SJCRH30 (cell line): ENCODE measurements around the gene ATG2A. TPM values are rescaled to one million over a fixed set of nuclear protein-coding genes. Genes with fewer than 3 reads are reported as not detected.

Source experiments
- DNase-seq, 2 experiments: peaks; one replicate each; pipeline ENCODE4 v3.0.0-alpha.2; 2015 to 2020
- H3K27ac ChIP-seq: fragments of 250-450 bp; sonication (Bioruptor Pico); 2 replicates; pipeline ENCODE4 v1.5.1; 2020; ENCODE audit warnings: mild to moderate bottlenecking, moderate library complexity
- H3K27me3 ChIP-seq: fragments of 250-450 bp; sonication (Bioruptor Pico); 2 replicates; pipeline ENCODE4 v1.5.1; 2020; ENCODE audit warnings: mild to moderate bottlenecking, moderate library complexity
- H3K36me3 ChIP-seq: fragments of 250-450 bp; sonication (Bioruptor Pico); 2 replicates; pipeline ENCODE4 v1.5.1; 2020; ENCODE audit warnings: mild to moderate bottlenecking, moderate library complexity
- H3K4me1 ChIP-seq: fragments of 250-450 bp; sonication (Bioruptor Pico); 2 replicates; pipeline ENCODE4 v1.5.1; 2020; ENCODE audit warnings: mild to moderate bottlenecking, moderate library complexity
- H3K4me3 ChIP-seq: fragments of 250-450 bp; sonication (Bioruptor Pico); 2 replicates; pipeline ENCODE4 v1.5.1; 2020; ENCODE audit warnings: mild to moderate bottlenecking, moderate library complexity
- H3K9me3 ChIP-seq: fragments of 250-450 bp; sonication (Bioruptor Pico); replicated peaks from 2 replicates; pipeline ENCODE4 v1.5.1; 2020; ENCODE audit warnings: mild to moderate bottlenecking, moderate library complexity
- total RNA-seq: library from RNA; depleted of rRNA; stranded (reverse); fragments of >200 nt; shearing (Covaris generic); gene quantifications from 2 replicates; pipeline ENCODE4 v1.2.3, GENCODE V29; 2014

The ATG2A gene
- total RNA-seq, 1 experiment from 2014 or later = 7.4 TPM

GRCh38 chr11:64900263-64900678 lies 16.7 kb downstream of the ATG2A start:
- Histone ChIP-seq H3K27me3 (no peaks in the 10 kb centered on the region), H3K9me3 (no peaks in the 10 kb centered on the region), H3K4me3 (no peak overlapping the region), H3K27ac (no peak overlapping the region), H3K4me1 (no peaks in the 10 kb centered on the region), H3K36me3 (no peaks in the 10 kb centered on the region)
- no peak for DNase-seq

- DNase-seq = no peak
- Histone ChIP-seq H3K4me3 (no peak overlapping the region), H3K27me3 (no peaks in the 10 kb centered on the region), H3K9me3 (no peaks in the 10 kb centered on the region), H3K4me1 (no peaks in the 10 kb centered on the region), H3K36me3 (no peaks in the 10 kb centered on the region), H3K27ac (no peak overlapping the region)
These were observed 18.5 kb downstream of the ATG2A start for GRCh38 chr11:64898541-64898940.

GRCh38 chr11:64898076-64898445 lies 18.9 kb downstream of the ATG2A start:
- Histone ChIP-seq H3K4me3 (no peak overlapping the region), H3K4me1 (no peaks in the 10 kb centered on the region), H3K27me3 (no peaks in the 10 kb centered on the region), H3K27ac (no peak overlapping the region), H3K9me3 (no peaks in the 10 kb centered on the region), H3K36me3 (no peaks in the 10 kb centered on the region)
- DNase-seq = no peak

DNA sequence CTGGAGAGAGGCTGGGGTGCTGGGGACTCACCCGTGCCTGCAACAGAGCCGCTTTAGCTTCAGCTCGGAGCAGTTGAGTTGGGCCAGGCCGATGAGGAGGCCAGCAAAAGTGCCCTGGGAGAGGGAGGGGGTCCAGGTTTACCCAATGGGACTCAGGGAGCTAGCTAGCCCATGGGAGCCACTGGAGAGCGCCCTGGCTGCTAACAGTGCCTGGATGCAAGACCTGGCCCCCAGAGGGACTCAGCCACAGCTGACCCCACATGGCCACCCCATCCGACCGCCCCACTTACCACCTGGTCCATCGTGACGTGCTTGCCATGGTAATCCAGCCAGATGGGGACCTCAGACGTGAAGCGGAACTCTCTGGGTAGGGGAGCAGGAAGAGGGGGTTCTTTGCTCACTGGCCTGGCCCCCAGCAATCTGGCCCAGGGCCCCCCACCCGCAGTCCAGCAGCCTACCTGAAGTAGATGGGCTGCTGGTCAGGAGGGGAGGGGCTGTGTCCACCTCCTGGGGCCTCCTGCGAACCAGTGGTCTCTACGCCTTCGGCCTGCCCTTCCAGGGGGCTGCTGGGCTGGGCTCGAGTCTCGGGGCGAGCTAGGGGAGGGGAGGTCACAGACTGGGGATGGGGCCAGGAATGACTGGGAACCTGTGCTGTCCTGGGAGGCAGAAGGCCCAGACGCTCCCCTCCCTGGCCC lies 19.5 kb downstream of the ATG2A start:
- no peak overlapping the region for H3K4me3 ChIP-seq
- no peak for DNase-seq
- no peaks in the 10 kb centered on the region for H3K36me3 ChIP-seq
- no peaks in the 10 kb centered on the region for H3K4me1 ChIP-seq
- no peaks in the 10 kb centered on the region for H3K27me3 ChIP-seq
- H3K27ac ChIP-seq = no peak overlapping the region
- H3K9me3 ChIP-seq = no peaks in the 10 kb centered on the region

GRCh38 chr11:64896448-64897022 lies 20.5 kb downstream of the ATG2A start:
- DNase-seq = no peak
- H3K36me3 ChIP-seq = no peaks in the 10 kb centered on the region
- no peak overlapping the region for H3K27ac ChIP-seq
- no peak overlapping the region for H3K4me3 ChIP-seq
- H3K4me1 ChIP-seq = no peaks in the 10 kb centered on the region
- H3K9me3 ChIP-seq = no peaks in the 10 kb centered on the region
- no peaks in the 10 kb centered on the region for H3K27me3 ChIP-seq

DNA sequence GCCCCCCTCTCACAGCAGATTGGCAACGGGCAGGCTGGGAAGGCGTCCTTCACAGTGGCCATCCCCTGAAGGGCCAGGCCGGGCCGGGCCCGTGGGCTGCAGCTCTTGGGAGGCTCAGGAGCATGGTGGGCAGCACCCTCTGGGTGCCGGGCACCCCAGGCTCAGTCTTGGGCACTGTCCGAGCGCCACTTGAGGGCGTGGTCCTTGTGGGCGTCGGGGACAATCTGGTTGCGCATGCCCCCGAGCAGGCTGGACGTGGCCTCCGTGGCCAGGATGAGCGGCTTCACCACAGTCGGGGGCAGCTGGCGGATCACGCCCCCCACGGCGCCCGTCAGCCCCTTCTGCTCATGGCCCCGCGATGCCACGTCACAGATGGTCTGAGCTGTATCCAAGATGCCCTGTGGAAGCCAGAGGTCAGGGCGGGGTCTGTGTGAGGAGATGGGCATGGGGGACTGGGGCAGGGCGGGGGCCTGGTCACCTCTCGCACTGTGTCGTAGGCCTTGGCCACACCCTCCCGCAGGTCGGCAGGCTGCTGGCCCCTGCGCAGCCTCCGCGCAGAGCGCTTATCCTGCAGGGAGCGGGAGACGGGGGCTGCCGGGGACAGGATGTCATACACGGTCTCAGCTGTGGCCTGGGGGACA lies 22.1 kb downstream of the ATG2A start:
- Histone ChIP-seq H3K9me3 (no peaks in the 10 kb centered on the region), H3K4me1 (no peaks in the 10 kb centered on the region), H3K4me3 (no peak overlapping the region), H3K36me3 (no peaks in the 10 kb centered on the region), H3K27ac (no peak overlapping the region), H3K27me3 (no peaks in the 10 kb centered on the region)
- DNase-seq = no peak

DNA sequence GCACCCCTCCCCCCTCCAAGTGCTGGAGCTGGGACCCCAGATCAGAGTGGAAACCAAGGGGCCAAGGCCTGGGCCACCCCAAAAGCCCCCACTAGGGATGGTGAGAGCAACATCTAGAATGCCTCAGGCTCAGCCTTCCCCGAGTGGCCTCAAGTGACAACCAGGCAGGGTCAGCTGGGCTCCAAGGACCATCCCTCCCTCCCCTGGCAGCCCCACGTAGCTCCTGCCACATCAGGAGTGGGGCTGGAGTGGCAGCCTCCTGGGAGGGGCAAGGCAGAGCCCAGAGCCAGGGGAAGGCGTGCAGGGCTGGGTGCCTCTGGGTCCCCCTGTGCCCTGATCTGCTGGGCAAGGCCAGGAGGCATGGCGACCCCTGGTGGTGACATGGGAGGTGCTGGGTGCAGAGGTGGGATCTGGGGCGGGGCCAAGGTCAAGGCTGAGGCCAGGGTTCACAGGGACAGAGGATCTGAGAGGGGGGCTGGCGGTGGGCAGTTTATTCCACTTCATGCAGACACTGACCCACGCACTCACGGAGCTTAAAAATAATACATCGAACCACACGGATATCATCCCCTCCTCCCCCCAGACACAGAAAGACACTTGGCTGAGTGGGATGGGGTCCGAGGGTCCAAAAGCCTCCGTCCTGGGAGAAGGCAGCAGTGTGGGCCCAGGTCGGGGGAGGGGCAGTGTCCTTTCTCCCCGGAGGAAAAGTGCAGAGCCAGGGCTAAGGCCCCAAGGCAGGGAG lies 22.8 kb downstream of the ATG2A start:
- H3K4me3 ChIP-seq = no peak overlapping the region
- DNase-seq = peak; percentile 85
- no peaks in the 10 kb centered on the region for H3K36me3 ChIP-seq
- H3K9me3 ChIP-seq = no peaks in the 10 kb centered on the region
- H3K27me3 ChIP-seq = no peaks in the 10 kb centered on the region
- no peaks in the 10 kb centered on the region for H3K4me1 ChIP-seq
- no peak overlapping the region for H3K27ac ChIP-seq

DNA sequence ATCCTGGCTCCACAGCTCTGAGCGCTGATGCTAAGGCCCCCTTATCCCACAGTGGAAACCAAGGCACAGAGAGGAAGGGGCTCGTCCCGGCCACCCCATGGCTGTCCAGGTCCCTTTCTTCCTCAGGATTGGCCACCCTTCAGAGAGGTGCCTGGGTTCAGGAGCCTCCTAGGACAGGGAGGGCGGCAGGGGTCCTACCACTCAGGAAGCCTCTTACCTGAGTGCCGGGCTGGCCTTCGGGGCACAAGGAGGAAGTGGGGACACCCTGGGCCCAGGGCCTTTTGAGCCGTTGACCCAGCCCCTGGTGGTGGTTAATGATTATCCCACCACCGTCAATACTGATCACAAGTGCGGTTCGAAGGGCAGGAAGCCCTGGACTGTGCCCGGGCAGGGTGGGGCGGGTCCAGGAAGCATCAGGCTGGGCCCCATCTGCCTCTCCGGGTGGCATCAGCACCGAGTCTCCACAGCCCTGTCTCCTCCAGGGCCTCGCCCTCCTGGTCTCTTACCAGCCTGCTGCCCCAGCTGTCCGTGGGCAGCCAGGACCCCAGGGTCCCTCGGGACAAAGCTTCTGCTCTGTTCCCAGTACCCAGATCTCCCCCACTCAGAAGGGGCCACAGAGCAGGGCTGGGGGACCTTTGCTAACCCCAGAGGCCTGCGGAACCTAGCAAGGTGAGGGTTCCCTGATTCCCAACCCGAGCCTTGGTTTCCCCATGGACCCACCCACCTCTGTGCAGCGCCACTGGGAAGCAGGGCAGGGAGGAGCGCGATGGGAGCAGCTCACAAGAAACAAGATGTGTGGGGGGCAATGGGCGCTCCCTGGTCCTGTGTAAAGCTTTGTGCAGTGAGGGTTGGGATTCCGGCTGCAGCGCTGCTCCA lies 23.6 kb downstream of the ATG2A start:
- Histone ChIP-seq H3K27me3 (no peaks in the 10 kb centered on the region), H3K4me1 (no peaks in the 10 kb centered on the region), H3K27ac (no peak overlapping the region), H3K9me3 (no peaks in the 10 kb centered on the region), H3K4me3 (no peak overlapping the region), H3K36me3 (no peaks in the 10 kb centered on the region)
- DNase-seq = no peak

- Histone ChIP-seq H3K36me3 (no peaks in the 10 kb centered on the region), H3K27me3 (no peaks in the 10 kb centered on the region), H3K4me1 (no peaks in the 10 kb centered on the region), H3K9me3 (no peaks in the 10 kb centered on the region), H3K4me3 (no peak overlapping the region), H3K27ac (no peak overlapping the region)
- no peak for DNase-seq
These were observed 24.2 kb downstream of the ATG2A start for GRCh38 chr11:64892838-64893193.

GRCh38 chr11:64892411-64892831 lies 24.6 kb downstream of the ATG2A start:
- H3K27ac ChIP-seq = no peak overlapping the region
- H3K27me3 ChIP-seq = no peaks in the 10 kb centered on the region
- peaks cover 3% of the 10 kb centered on the region; the same call in 1 of the 2 replicates for H3K4me1 ChIP-seq
- H3K4me3 ChIP-seq = no peak overlapping the region
- H3K36me3 ChIP-seq = no peaks in the 10 kb centered on the region
- DNase-seq = no peak
- no peaks in the 10 kb centered on the region for H3K9me3 ChIP-seq

DNA sequence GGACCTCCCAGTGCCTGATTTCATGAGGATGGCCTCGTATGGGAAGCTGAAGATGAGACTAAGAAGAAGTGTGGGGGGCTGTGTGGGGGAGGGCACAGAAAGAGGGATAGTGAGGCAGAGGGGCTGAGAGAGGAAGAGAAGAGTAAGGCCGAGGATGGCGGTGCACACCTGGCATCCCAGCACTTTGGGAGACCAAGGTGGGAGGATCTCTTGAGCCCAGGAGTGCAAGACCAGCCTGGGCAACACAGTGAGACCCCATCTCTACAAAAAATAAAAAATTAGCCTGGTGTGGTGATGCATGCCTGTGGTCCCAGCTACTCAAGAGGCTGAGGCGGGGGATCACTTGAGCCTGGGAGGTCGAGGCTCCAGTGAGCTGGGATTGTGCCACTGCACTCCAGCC lies 25.1 kb downstream of the ATG2A start:
- no peak overlapping the region for H3K27ac ChIP-seq
- H3K9me3 ChIP-seq = no peaks in the 10 kb centered on the region
- H3K4me1 ChIP-seq = peaks cover 6% of the 10 kb centered on the region; the same call in 1 of the 2 replicates

DNA sequence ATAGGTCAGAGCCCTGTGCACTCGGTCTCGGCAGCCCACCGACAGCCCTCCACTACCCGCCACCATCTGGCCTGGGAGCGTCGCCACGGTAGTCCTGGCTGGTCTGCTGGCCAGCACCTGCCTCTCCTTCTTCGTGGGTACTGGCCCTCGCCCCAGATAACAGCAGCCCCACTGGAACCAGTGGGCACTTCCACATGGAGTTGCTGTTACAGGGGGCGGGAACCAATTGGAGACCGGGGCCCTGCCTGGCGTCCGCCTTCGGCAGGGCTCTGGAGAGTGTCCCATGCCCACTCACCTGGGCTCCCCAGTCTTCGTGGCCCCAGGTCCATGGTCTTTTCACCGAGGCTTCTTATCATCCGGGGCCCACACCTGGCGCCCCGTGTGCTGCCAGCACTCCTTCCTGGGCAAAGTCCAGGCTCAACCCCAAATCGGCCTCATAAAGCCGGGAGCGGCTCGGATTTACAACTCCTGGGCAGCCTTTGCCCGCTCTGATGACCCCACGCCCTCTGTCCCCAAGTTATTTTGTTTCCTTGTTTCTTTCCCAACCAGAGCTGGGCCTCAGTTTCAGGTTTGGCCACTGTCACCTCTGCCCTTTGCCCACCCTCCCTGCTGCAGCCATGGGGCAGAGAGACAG lies 25.7 kb downstream of the ATG2A start:
- Histone ChIP-seq H3K4me1 (peaks cover 6% of the 10 kb centered on the region; the same call in 1 of the 2 replicates), H3K4me3 (no peak overlapping the region), H3K27ac (no peak overlapping the region), H3K36me3 (no peaks in the 10 kb centered on the region), H3K9me3 (no peaks in the 10 kb centered on the region), H3K27me3 (no peaks in the 10 kb centered on the region)
- DNase-seq = no peak

More for the DNA sequence above, 25.1 kb downstream of the ATG2A start:
- no peaks in the 10 kb centered on the region for H3K27me3 ChIP-seq
- no peak for DNase-seq
- H3K36me3 ChIP-seq = no peaks in the 10 kb centered on the region
- H3K4me3 ChIP-seq = no peak overlapping the region

- no peak overlapping the region for H3K27ac ChIP-seq
- H3K4me3 ChIP-seq = no peak overlapping the region
- no peaks in the 10 kb centered on the region for H3K27me3 ChIP-seq
- DNase-seq = no peak
- H3K4me1 ChIP-seq = peaks cover 6% of the 10 kb centered on the region; the same call in 1 of the 2 replicates
- H3K9me3 ChIP-seq = no peaks in the 10 kb centered on the region
- H3K36me3 ChIP-seq = no peaks in the 10 kb centered on the region
These were observed 26.5 kb downstream of the ATG2A start for GRCh38 chr11:64890522-64890939.
